ENCODE results near the gene TAB2. TPM values are rescaled to one million over a fixed set of nuclear protein-coding genes. Genes with fewer than 3 reads are reported as not detected.

TAB2 gene
- total RNA-seq, 1 experiment from 2014 or later: 14.7 TPM

DNA sequence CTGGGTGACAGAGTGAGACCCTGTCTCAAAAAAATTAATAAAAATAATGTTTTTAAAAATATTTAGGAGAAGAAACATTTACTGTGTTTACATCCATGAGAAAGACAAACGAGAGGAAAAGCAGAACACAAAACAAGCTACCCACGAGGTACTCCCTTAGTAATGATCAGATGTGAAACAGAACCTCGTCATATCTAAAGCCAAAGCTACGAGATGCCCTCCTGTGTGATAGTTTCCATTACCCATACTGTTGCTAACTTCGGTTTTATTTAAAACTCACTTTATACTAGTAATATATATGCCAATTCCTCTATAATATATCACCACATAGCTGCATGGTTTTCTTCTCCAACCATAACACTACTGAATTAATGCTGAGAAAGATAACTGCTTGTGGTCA, 103.6 kb downstream of the TAB2 start:
- POLR2A ChIA-PET (ENCODE audit: unreplicated experiment): no interaction called here

DNA sequence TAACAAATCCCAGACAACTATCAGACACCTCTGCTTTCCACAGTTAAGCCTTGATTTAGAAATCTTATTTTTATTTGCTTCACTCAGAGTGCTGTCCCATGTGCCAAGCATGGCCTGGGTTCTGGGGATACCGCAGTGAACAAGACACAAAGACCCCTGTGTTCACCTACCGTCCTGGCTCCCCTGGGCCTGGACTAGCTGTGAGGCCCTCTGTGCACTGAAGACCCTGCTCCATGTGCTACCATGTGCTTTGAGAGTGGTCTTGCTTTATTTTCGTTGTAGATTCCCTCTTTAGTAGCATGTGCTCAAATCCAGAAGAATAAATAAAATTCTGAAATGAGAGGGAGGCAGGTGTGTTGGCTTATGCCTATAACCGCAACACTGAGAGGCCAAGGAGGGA, 105.1 kb downstream of the TAB2 start:
- ChIA-PET POLR2A (ENCODE audit: unreplicated experiment) (no interaction called here), CTCF (no interaction called here)
- Histone ChIP-seq H3K79me2 (ENCODE audit: low read length) (no peaks in the 10 kb centered on the region), H3K27ac (ENCODE audit: low read length) (no peak overlapping the region), H3K4me1 (ENCODE audit: insufficient read depth, low read length) (no peaks in the 10 kb centered on the region), H4K20me1 (ENCODE audit: low read length) (no peaks in the 10 kb centered on the region), H3K36me3 (ENCODE audit: low read depth, low read length) (no peaks in the 10 kb centered on the region), H3K4me2 (ENCODE audit: low read length) (no peak overlapping the region), H3K4me3 (ENCODE audit: low read length) (no peak overlapping the region), H3F3A (ENCODE audit: low read length, unreplicated experiment) (no peaks in the 10 kb centered on the region), H3K9me3 (ENCODE audit: low read length) (no peaks in the 10 kb centered on the region), H3K9ac (ENCODE audit: low read length) (no peak overlapping the region), H3K27me3 (ENCODE audit: low read length) (no peaks in the 10 kb centered on the region), H3K9me2 (replicated peaks; ENCODE audit: low read length) (no peaks in the 10 kb centered on the region), H2AFZ (ENCODE audit: low read length) (no peak overlapping the region)
- TF ChIP-seq, protein P1, sequence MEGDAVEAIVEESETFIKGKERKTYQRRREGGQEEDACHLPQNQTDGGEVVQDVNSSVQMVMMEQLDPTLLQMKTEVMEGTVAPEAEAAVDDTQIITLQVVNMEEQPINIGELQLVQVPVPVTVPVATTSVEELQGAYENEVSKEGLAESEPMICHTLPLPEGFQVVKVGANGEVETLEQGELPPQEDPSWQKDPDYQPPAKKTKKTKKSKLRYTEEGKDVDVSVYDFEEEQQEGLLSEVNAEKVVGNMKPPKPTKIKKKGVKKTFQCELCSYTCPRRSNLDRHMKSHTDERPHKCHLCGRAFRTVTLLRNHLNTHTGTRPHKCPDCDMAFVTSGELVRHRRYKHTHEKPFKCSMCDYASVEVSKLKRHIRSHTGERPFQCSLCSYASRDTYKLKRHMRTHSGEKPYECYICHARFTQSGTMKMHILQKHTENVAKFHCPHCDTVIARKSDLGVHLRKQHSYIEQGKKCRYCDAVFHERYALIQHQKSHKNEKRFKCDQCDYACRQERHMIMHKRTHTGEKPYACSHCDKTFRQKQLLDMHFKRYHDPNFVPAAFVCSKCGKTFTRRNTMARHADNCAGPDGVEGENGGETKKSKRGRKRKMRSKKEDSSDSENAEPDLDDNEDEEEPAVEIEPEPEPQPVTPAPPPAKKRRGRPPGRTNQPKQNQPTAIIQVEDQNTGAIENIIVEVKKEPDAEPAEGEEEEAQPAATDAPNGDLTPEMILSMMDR (conservative IDR thresholded peaks at IDR 0.05; ENCODE audit: low read depth, low read length): no peak
- TF ChIP-seq EZH2 (IDR thresholded peaks at IDR 0.05; ENCODE audit: low read length, unreplicated experiment): no peak
- no peak for TF ChIP-seq EZH2phosphoT487 (IDR thresholded peaks at IDR 0.05; ENCODE audit: borderline replicate concordance, low read length)
- intact Hi-C loops (cut with micrococcal nuclease): no loop called here
- DNase-seq (no peak), ATAC-seq (no peak)
- no TSS peak for BruUV-seq (replicated peaks)

More for the DNA sequence above, 103.6 kb downstream of the TAB2 start:
- Histone ChIP-seq H3K4me2 (ENCODE audit: low read length) (no peak overlapping the region), H3K9me2 (replicated peaks; ENCODE audit: low read length) (no peaks in the 10 kb centered on the region), H2AFZ (ENCODE audit: low read length) (no peak overlapping the region), H4K20me1 (ENCODE audit: low read length) (no peaks in the 10 kb centered on the region), H3K9me3 (ENCODE audit: low read length) (no peaks in the 10 kb centered on the region), H3K27ac (ENCODE audit: low read length) (no peak overlapping the region), H3K4me3 (ENCODE audit: low read length) (no peak overlapping the region), H3F3A (ENCODE audit: low read length, unreplicated experiment) (no peaks in the 10 kb centered on the region), H3K79me2 (ENCODE audit: low read length) (no peaks in the 10 kb centered on the region), H3K4me1 (ENCODE audit: insufficient read depth, low read length) (no peaks in the 10 kb centered on the region), H3K36me3 (ENCODE audit: low read depth, low read length) (no peaks in the 10 kb centered on the region), H3K27me3 (ENCODE audit: low read length) (no peaks in the 10 kb centered on the region), H3K9ac (ENCODE audit: low read length) (no peak overlapping the region)
- CTCF ChIA-PET: no interaction called here
- ATAC-seq (no peak), DNase-seq (no peak)
- intact Hi-C loops (cut with micrococcal nuclease): no loop called here
- TF ChIP-seq, protein P1 (conservative IDR thresholded peaks at IDR 0.05; ENCODE audit: low read depth, low read length): no peak
- TF ChIP-seq EZH2 (IDR thresholded peaks at IDR 0.05; ENCODE audit: low read length, unreplicated experiment) (no peak), EZH2phosphoT487 (IDR thresholded peaks at IDR 0.05; ENCODE audit: borderline replicate concordance, low read length) (no peak)
- BruUV-seq (replicated peaks): no TSS peak

DNA sequence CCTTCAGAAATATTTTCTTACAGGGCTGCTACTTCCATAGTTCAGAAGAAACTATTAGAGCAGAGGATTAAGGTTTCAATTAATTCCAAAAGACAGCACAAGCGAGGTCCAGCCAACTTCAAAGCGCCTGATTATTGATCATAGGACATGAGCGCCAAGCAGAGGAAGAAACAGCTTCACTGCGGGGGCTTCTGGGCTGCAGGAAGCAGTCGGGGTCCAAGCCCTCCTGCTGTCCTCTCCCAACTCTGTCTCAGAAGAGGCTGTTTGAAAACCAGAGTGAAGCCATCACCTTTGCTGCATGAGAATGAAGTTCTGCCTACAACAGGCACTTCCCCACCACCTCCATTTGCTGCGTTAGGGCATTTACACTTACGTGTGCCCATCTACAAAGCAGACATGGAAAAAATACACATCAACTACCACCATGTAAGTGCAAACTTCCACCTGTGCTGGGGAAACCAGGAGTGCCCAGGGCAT, 106.5 kb downstream of the TAB2 start:
- H3K79me2 ChIP-seq (ENCODE audit: low read length): no peaks in the 10 kb centered on the region
- no peak overlapping the region for H3K9ac ChIP-seq (ENCODE audit: low read length)
- no peak overlapping the region for H3K27ac ChIP-seq (ENCODE audit: low read length)
- no peaks in the 10 kb centered on the region for H3K36me3 ChIP-seq (ENCODE audit: low read depth, low read length)
- no peak for DNase-seq
- ChIA-PET POLR2A (ENCODE audit: unreplicated experiment) (no interaction called here), CTCF (no interaction called here)
- TF ChIP-seq, protein P1 (conservative IDR thresholded peaks at IDR 0.05; ENCODE audit: low read depth, low read length): no peak
- TF ChIP-seq EZH2phosphoT487 (IDR thresholded peaks at IDR 0.05; ENCODE audit: borderline replicate concordance, low read length): no peak
- no peak for TF ChIP-seq EZH2 (IDR thresholded peaks at IDR 0.05; ENCODE audit: low read length, unreplicated experiment)
- H3K9me3 ChIP-seq (ENCODE audit: low read length): no peaks in the 10 kb centered on the region
- H2AFZ ChIP-seq (ENCODE audit: low read length): no peak overlapping the region
- BruUV-seq (replicated peaks): no TSS peak
- H3K4me1 ChIP-seq (ENCODE audit: insufficient read depth, low read length): no peaks in the 10 kb centered on the region
- intact Hi-C loops (cut with micrococcal nuclease): no loop called here
- H3K27me3 ChIP-seq (ENCODE audit: low read length): no peaks in the 10 kb centered on the region
- no peak overlapping the region for H3K4me2 ChIP-seq (ENCODE audit: low read length)
- no peaks in the 10 kb centered on the region for H4K20me1 ChIP-seq (ENCODE audit: low read length)
- H3K4me3 ChIP-seq (ENCODE audit: low read length): no peak overlapping the region
- no peak for ATAC-seq
- no peaks in the 10 kb centered on the region for H3K9me2 ChIP-seq (replicated peaks; ENCODE audit: low read length)
- no peaks in the 10 kb centered on the region for H3F3A ChIP-seq (ENCODE audit: low read length, unreplicated experiment)
